K562 (cell line): ENCODE data around the gene METTL25B. TPM values are rescaled to one million over a fixed set of nuclear protein-coding genes. Genes with fewer than 3 reads are reported as not detected.

Source experiments
- ATAC-seq: fragments of 200-7000 bp; cut with Tn5 transposase; 3 replicates; pipeline ENCODE4 v1.9.1; 2020; ENCODE audit warnings: moderate library complexity
- BruUV-seq: library from RNA; stranded (reverse); fragments of 400-500 nt; replicated peaks from 2 replicates; lab custom pipeline; 2021; lab: Mats Ljungman, UMichigan
- CTCF ChIA-PET: fragments of 300-600 bp; formaldehyde crosslinking; extraction: SDS; loops from one replicate; lab custom pipeline; 2021; ENCODE audit warnings: low intra/inter-chr PET ratio; lab: Yijun Ruan, JAX
- POLR2A ChIA-PET: fragments of 300-600, 350-650 bp; sonication (Branson Sonifier 250); formaldehyde crosslinking; extraction: SDS; loops from one replicate; lab custom pipeline; 2021; ENCODE audit warnings: antibody characterized with exemption, inconsistent platforms; lab: Yijun Ruan, JAX
- DNase-seq, 4 experiments: peaks; one replicate each; pipeline versions ENCODE4 v3.0.0 to v3.0.0-alpha.2; 2011 to 2018; ENCODE audit warnings: low spot score in 3 of 4, mixed read lengths in 3 of 4; ENCODE audit errors: extremely low read depth in 1 of 4
- FAIRE-seq: peaks from 2 replicates; lab custom pipeline; 2011; peaks lifted over from hg19 to GRCh38; lab: Jason Lieb, UNC
- H2AFZ ChIP-seq: 2 replicates; pipeline ENCODE4 v1.6.0; 2011; ENCODE audit warnings: low read depth, low read length, control low read depth, inconsistent platforms
- H3K27ac ChIP-seq: fragments of 200-600 bp; 3 replicates; pipeline ENCODE4 v1.8.0; 2011; ENCODE audit warnings: low read depth, mild to moderate bottlenecking, control low read depth, inconsistent platforms, low read length, moderate library complexity, mixed read lengths; ENCODE audit errors: extremely low read depth
- H3K27me3 ChIP-seq, 2 experiments: fragments of 300-600 bp in 1 of 2; 2 replicates in 1 of 2; 3 replicates in 1 of 2; pipeline versions ENCODE4 v1.6.0 to v1.8.0; 2011; ENCODE audit warnings: inconsistent platforms in 2 of 2, low read length in 2 of 2, mild to moderate bottlenecking in 1 of 2, mixed read lengths in 1 of 2, moderate library complexity in 1 of 2; ENCODE audit not compliant: control insufficient read depth in 2 of 2, insufficient read depth in 2 of 2
- H3K36me3 ChIP-seq: fragments of 300-600 bp; 3 replicates; pipeline ENCODE4 v1.8.0; 2011; ENCODE audit warnings: mild to moderate bottlenecking, low read length, inconsistent platforms; ENCODE audit not compliant: control insufficient read depth, insufficient read depth
- H3K4me1 ChIP-seq, 2 experiments: fragments of 200-600 bp in 1 of 2; replicated peaks in 1 of 2; 2 replicates in 1 of 2; 3 replicates in 1 of 2; pipeline versions ENCODE4 v1.5.1 to v1.8.0; 2011; ENCODE audit warnings: inconsistent platforms in 2 of 2, low read length in 2 of 2, mild to moderate bottlenecking in 1 of 2, mixed read lengths in 1 of 2, moderate library complexity in 1 of 2; ENCODE audit not compliant: control insufficient read depth in 2 of 2, insufficient read depth in 2 of 2
- H3K4me2 ChIP-seq: 2 replicates; pipeline ENCODE4 v1.6.1; 2011; ENCODE audit warnings: low read length, control low read depth, inconsistent platforms, mixed read lengths; ENCODE audit not compliant: insufficient read depth
- H3K4me3 ChIP-seq: fragments of 200-600 bp; sonication (generic), shearing (Covaris generic); 2 replicates; pipeline ENCODE4 v1.5.1; 2016; ENCODE audit warnings: control low read depth, inconsistent platforms
- H3K79me2 ChIP-seq: fragments of 200-600 bp; 3 replicates; pipeline ENCODE4 v1.8.0; 2011; ENCODE audit warnings: low read length, inconsistent platforms; ENCODE audit not compliant: control insufficient read depth, insufficient read depth
- H3K9ac ChIP-seq, 2 experiments: 2 replicates each; pipeline versions ENCODE4 v1.6.0 to v1.6.1; 2011; ENCODE audit warnings: low read depth in 2 of 2, low read length in 2 of 2, control low read depth in 1 of 2, inconsistent platforms in 1 of 2, mild to moderate bottlenecking in 1 of 2, mixed read lengths in 1 of 2; ENCODE audit not compliant: insufficient read depth in 1 of 2
- H3K9me1 ChIP-seq: one replicate; pipeline ENCODE4 v1.6.0; 2011; ENCODE audit warnings: inconsistent platforms, mild to moderate bottlenecking, low read length, moderate library complexity; ENCODE audit not compliant: control insufficient read depth, insufficient read depth
- H3K9me3 ChIP-seq: replicated peaks from 2 replicates; pipeline ENCODE4 v1.5.1; 2011; ENCODE audit warnings: low read depth, low read length, inconsistent platforms; ENCODE audit not compliant: control insufficient read depth, insufficient read depth
- H4K20me1 ChIP-seq: replicated peaks from 2 replicates; pipeline ENCODE4 v1.6.1; 2011; ENCODE audit warnings: low read length, inconsistent platforms, mixed read lengths; ENCODE audit not compliant: control insufficient read depth, insufficient read depth
- ADNP ChIP-seq: fragments of 200-800 bp; sonication (Bioruptor generic); IDR thresholded peaks from 2 replicates; pipeline ENCODE4 v1.6.1; 2016; ENCODE audit warnings: missing genetic modification characterization, missing compliant biosample characterization
- AFF4 ChIP-seq: sonication (generic); formaldehyde crosslinking; IDR thresholded peaks from 2 replicates; pipeline ENCODE4 v1.8.0; 2023; ENCODE audit warnings: mild to moderate bottlenecking, missing genetic modification reagents
- HDAC2 ChIP-seq: fragments of 450-650 bp; IDR thresholded peaks from 2 replicates; pipeline ENCODE4 v1.6.1; 2016; ENCODE audit warnings: mild to moderate bottlenecking
- MAFF ChIP-seq: IDR thresholded peaks from 2 replicates; pipeline ENCODE4 v1.6.1; 2012; ENCODE audit warnings: low read length, improper control_type of control experiment
- PHF8 ChIP-seq: fragments of 200-600 bp; sonication (generic); IDR thresholded peaks from 2 replicates; pipeline ENCODE4 v1.6.1; 2012; ENCODE audit warnings: mixed run types, mild to moderate bottlenecking, inconsistent platforms, low read length, moderate library complexity, borderline replicate concordance
- STAT5B ChIP-seq: fragments of 250-450 bp; sonication (Bioruptor Pico); IDR thresholded peaks from 2 replicates; pipeline ENCODE4 v1.8.0; 2021; ENCODE audit warnings: mild to moderate bottlenecking, inconsistent platforms
- WGBS: fragments of 100-300 bp; shearing (Covaris generic); methylation state at CpG from one replicate; pipeline ENCODE4 v1.1.6; 2016; ENCODE audit warnings: low coverage, mixed read lengths; ENCODE audit not compliant: insufficient coverage; ENCODE audit errors: missing lambda C conversion rate; 5-methylcytosine and 5-hydroxymethylcytosine counted together
- in situ Hi-C: fragments of 300-500 bp; cut with MboI; formaldehyde crosslinking; loops from 4 replicates; pipeline ENCODE4 v1.15.0; 2018; ENCODE audit warnings: inconsistent platforms, mixed read lengths
- intact Hi-C: fragments of 100-400 bp; cut with micrococcal nuclease; formaldehyde crosslinking; loops from 2 replicates; pipeline ENCODE4 v1.14.2; 2022
- polyA plus RNA-seq, 8 experiments: library from polyadenylated mRNA; depleted of rRNA in 4 of 8; stranded (reverse) in 5 of 8; unstranded in 3 of 8; fragments of >200 nt; fragmentation: Nextera tagmentation in 2 of 8; fragmentation: Illumina TruSeq in 1 of 8; extraction: Ambion mirVana in 2 of 8; extraction: Trizol in 1 of 8; gene quantifications; 2 replicates each; pipeline versions ENCODE4 v1.2.1 to v1.2.3, GENCODE V29; 2011 to 2014; ENCODE audit warnings: inconsistent platforms in 1 of 8, missing spikeins in 1 of 8
- total RNA-seq, 7 experiments: library from RNA; depleted of rRNA in 6 of 7; stranded (reverse); fragments of >200 nt in 6 of 7; fragmentation: Illumina TruSeq in 2 of 7; extraction: Trizol in 2 of 7; gene quantifications; 2 replicates each; pipeline versions ENCODE4 v1.2.1 to v1.2.3, GENCODE V29; 2011 to 2021; ENCODE audit warnings: low replicate concordance in 1 of 7

Gene METTL25B
- total and polyA plus RNA-seq, 9 of the 15 experiments (the other 6 are each of a cell fraction or from before 2014, with no cell fraction given) = 7.7 to 48.3 (median 33.1) TPM

- no peak for TF ChIP-seq STAT5B (CRISPR knock-in tag)
Observed at GRCh38 chr1:156706657-156707416, 21.4 kb upstream of the METTL25B start (continued).

GRCh38 chr1:156707417-156708217, 20.7 kb upstream of the METTL25B start:
- ATAC-seq (no peak), DNase-seq (no peak), FAIRE-seq (no peak)
- Histone ChIP-seq H4K20me1 (no peaks in the 10 kb centered on the region), H3K4me2 (no peak overlapping the region), H3K4me3 (no peak overlapping the region), H2AFZ (no peak overlapping the region), H3K27me3 (no peaks in the 10 kb centered on the region), H3K79me2 (no peaks in the 10 kb centered on the region), H3K9me3 (no peaks in the 10 kb centered on the region), H3K36me3 (no peaks in the 10 kb centered on the region), H3K4me1 (peaks cover 7 to 26% of the 10 kb centered on the region in 2 experiments; a peak in 4 of 5 replicates), H3K9me1 (no peaks in the 10 kb centered on the region), H3K9ac (no peak overlapping the region), H3K27ac (no peak overlapping the region)
- CTCF ChIA-PET = interaction anchor here (2.7 to 4.4 kb wide), 2 partner anchors 18 to 48 kb away, joined by 36 to 64 read pairs; no protein-coding TSS in a partner anchor
- in situ Hi-C loops (no loop called here), intact Hi-C loops (no loop called here)
- WGBS = 22% methylated on average over 3 of the region's 8 CpGs
- TF ChIP-seq HDAC2 (no peak), AFF4 (no peak), PHF8 (no peak), MAFF (no peak), ADNP (tag) (no peak)
- no TSS peak for BruUV-seq
- POLR2A ChIA-PET = interaction anchor here (0.5 to 3.0 kb wide), 13 partner anchors 8 to 541 kb away, joined by 3 to 21 read pairs (median 3); partner anchors contain the start of gene MRPL24
